Measurements from ENCODE around the gene TBCK. TPM values are rescaled to one million over a fixed set of nuclear protein-coding genes. Genes with fewer than 3 reads are reported as not detected.

TBCK gene
- total RNA-seq, 1 experiment from 2014 or later = 22.3 TPM

DNA sequence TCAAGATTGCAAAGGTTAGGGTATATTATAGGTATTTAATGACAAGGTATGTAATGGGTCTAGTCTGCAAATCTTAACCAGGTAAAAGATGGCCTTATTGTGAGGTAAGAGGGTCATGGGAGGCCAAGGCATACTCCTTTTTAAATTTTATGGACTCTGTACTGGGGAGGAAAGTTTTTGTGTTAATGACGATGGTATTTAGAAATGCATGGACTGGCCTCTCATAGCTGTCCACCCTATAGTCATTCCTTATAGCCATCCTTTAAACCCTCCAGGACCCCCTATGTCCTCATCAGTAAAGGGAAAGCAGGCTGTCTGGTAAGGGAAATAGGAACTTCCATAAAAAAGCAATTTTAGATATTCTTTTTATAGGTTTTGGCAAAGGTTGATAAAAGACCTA is 1.8 kb upstream of the TBCK start:
- RAD21 ChIA-PET (ENCODE audit: low non-redundant PET in 1 of 2, low total read pairs in 2 of 2, uncharacterized antibody in 2 of 2, unreplicated experiment in 2 of 2) = no interaction called here
- no peak for TF ChIP-seq CEBPB (IDR thresholded peaks at IDR 0.05; ENCODE audit: low read depth)
- TF ChIP-seq RAD21 (IDR thresholded peaks at IDR 0.05; ENCODE audit: low read depth) = no peak
- TF ChIP-seq, protein P1, sequence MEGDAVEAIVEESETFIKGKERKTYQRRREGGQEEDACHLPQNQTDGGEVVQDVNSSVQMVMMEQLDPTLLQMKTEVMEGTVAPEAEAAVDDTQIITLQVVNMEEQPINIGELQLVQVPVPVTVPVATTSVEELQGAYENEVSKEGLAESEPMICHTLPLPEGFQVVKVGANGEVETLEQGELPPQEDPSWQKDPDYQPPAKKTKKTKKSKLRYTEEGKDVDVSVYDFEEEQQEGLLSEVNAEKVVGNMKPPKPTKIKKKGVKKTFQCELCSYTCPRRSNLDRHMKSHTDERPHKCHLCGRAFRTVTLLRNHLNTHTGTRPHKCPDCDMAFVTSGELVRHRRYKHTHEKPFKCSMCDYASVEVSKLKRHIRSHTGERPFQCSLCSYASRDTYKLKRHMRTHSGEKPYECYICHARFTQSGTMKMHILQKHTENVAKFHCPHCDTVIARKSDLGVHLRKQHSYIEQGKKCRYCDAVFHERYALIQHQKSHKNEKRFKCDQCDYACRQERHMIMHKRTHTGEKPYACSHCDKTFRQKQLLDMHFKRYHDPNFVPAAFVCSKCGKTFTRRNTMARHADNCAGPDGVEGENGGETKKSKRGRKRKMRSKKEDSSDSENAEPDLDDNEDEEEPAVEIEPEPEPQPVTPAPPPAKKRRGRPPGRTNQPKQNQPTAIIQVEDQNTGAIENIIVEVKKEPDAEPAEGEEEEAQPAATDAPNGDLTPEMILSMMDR (IDR thresholded peaks at IDR 0.05 in 2 of 3, conservative IDR thresholded peaks at IDR 0.05 in 1 of 3; ENCODE audit: borderline replicate concordance in 1 of 3, insufficient read depth in 1 of 3, low read depth in 2 of 3, low read length in 2 of 3) = no peak
- TF ChIP-seq JUND (IDR thresholded peaks at IDR 0.05) = no peak
- no peak for TF ChIP-seq POLR2A (IDR thresholded peaks at IDR 0.05; ENCODE audit: borderline replicate concordance, extremely low read depth, insufficient read depth, insufficient read length)
- TF ChIP-seq, protein P2, sequence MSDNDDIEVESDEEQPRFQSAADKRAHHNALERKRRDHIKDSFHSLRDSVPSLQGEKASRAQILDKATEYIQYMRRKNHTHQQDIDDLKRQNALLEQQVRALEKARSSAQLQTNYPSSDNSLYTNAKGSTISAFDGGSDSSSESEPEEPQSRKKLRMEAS (IDR thresholded peaks at IDR 0.05) = no peak
- no peak for TF ChIP-seq TCF7L2 (IDR thresholded peaks at IDR 0.05; ENCODE audit: borderline replicate concordance, extremely low read depth, insufficient read depth, insufficient read length)
- TF ChIP-seq POLR2AphosphoS5 (IDR thresholded peaks at IDR 0.05; ENCODE audit: low read depth, low read length) = no peak
- no peak for TF ChIP-seq ZNF274 (IDR thresholded peaks at IDR 0.05; ENCODE audit: low read depth, low read length)
- TF ChIP-seq ZFX (IDR thresholded peaks at IDR 0.05) = no peak
- TF ChIP-seq ELF1 (IDR thresholded peaks at IDR 0.05; ENCODE audit: borderline replicate concordance, low read depth) = no peak
- TF ChIP-seq, protein P3, sequence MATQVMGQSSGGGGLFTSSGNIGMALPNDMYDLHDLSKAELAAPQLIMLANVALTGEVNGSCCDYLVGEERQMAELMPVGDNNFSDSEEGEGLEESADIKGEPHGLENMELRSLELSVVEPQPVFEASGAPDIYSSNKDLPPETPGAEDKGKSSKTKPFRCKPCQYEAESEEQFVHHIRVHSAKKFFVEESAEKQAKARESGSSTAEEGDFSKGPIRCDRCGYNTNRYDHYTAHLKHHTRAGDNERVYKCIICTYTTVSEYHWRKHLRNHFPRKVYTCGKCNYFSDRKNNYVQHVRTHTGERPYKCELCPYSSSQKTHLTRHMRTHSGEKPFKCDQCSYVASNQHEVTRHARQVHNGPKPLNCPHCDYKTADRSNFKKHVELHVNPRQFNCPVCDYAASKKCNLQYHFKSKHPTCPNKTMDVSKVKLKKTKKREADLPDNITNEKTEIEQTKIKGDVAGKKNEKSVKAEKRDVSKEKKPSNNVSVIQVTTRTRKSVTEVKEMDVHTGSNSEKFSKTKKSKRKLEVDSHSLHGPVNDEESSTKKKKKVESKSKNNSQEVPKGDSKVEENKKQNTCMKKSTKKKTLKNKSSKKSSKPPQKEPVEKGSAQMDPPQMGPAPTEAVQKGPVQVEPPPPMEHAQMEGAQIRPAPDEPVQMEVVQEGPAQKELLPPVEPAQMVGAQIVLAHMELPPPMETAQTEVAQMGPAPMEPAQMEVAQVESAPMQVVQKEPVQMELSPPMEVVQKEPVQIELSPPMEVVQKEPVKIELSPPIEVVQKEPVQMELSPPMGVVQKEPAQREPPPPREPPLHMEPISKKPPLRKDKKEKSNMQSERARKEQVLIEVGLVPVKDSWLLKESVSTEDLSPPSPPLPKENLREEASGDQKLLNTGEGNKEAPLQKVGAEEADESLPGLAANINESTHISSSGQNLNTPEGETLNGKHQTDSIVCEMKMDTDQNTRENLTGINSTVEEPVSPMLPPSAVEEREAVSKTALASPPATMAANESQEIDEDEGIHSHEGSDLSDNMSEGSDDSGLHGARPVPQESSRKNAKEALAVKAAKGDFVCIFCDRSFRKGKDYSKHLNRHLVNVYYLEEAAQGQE (IDR thresholded peaks at IDR 0.05; ENCODE audit: low read depth) = no peak
- no peak for TF ChIP-seq SP1 (IDR thresholded peaks at IDR 0.05; ENCODE audit: low read depth)
- Histone ChIP-seq H3K9me3 (ENCODE audit: control insufficient read depth in 1 of 2, insufficient read depth in 1 of 2, low read depth in 1 of 2, low read length in 2 of 2) (no peaks in the 10 kb centered on the region), H3K9me2 (ENCODE audit: insufficient read depth) (no peaks in the 10 kb centered on the region), H3K4me2 (ENCODE audit: low read length) (peak overlapping the region; percentile 73), H3K9ac (ENCODE audit: low read length) (peak overlapping the region; percentile 87), H3K27ac (ENCODE audit: low read depth, low read length) (no peak overlapping the region), H3K27me3 (ENCODE audit: insufficient read depth, low read length) (no peaks in the 10 kb centered on the region), H4K20me1 (ENCODE audit: insufficient read depth) (no peaks in the 10 kb centered on the region), H3K79me2 (ENCODE audit: insufficient read depth, low read length) (peaks cover 84% of the 10 kb centered on the region), H3K4me3 (replicated peaks in 1 of 2; ENCODE audit: low read depth in 1 of 2, low read length in 2 of 2) (peak overlapping the region; percentile 84 to 88), H2AFZ (ENCODE audit: low read depth, low read length, poor library complexity, severe bottlenecking) (no peak overlapping the region), H3K4me1 (ENCODE audit: control insufficient read depth in 1 of 2, insufficient read depth in 2 of 2, low read length in 2 of 2) (peaks cover 5 to 13% of the 10 kb centered on the region in 2 experiments; a peak in 3 of 4 replicates), H3K36me3 (ENCODE audit: control insufficient read depth in 1 of 2, insufficient read depth in 2 of 2, low read length in 2 of 2) (no peaks in the 10 kb centered on the region)
- no peak for ATAC-seq
- POLR2A ChIA-PET = no interaction called here
- DNase-seq (ENCODE audit: low read depth, low spot score) = no peak
- CTCF ChIA-PET = no interaction called here
- intact Hi-C loops (cut with micrococcal nuclease) = no loop called here
- BruUV-seq (replicated peaks) = no TSS peak
